ENCODE measurements around the gene IVD.

DNA sequence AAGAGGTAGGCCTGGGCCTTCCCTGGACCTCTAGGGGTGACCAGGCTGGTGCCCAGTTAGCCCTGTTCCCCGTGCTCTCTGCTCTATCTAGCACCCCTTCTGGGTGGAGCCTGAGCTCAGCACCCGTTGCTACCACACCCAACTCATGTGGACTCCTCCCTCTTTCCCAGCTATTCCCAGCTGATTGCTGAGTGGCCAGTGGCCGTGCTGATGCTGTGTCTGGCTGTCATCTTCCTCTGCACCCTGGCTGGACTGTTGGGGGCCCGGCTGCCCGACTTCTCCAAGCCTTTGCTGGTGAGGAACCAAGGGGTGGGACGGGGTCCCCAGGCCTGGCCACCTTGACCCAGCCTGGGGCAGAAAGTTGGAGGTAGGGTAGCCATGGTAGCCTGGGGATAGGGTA lies 41.3 kb upstream of the IVD start:
- TF ChIP-seq, protein P1, sequence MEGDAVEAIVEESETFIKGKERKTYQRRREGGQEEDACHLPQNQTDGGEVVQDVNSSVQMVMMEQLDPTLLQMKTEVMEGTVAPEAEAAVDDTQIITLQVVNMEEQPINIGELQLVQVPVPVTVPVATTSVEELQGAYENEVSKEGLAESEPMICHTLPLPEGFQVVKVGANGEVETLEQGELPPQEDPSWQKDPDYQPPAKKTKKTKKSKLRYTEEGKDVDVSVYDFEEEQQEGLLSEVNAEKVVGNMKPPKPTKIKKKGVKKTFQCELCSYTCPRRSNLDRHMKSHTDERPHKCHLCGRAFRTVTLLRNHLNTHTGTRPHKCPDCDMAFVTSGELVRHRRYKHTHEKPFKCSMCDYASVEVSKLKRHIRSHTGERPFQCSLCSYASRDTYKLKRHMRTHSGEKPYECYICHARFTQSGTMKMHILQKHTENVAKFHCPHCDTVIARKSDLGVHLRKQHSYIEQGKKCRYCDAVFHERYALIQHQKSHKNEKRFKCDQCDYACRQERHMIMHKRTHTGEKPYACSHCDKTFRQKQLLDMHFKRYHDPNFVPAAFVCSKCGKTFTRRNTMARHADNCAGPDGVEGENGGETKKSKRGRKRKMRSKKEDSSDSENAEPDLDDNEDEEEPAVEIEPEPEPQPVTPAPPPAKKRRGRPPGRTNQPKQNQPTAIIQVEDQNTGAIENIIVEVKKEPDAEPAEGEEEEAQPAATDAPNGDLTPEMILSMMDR (IDR thresholded peaks at IDR 0.05; ENCODE audit: poor library complexity, severe bottlenecking): no peak
- TF ChIP-seq SMC3 (conservative IDR thresholded peaks at IDR 0.05; ENCODE audit: poor library complexity): no peak
- no peak for TF ChIP-seq EZH2 (IDR thresholded peaks at IDR 0.05; ENCODE audit: borderline replicate concordance, insufficient read depth, low read length, poor library complexity, severe bottlenecking)
- no peak for TF ChIP-seq POLR2AphosphoS5 (IDR thresholded peaks at IDR 0.05)
- TF ChIP-seq EP300 (conservative IDR thresholded peaks at IDR 0.05; ENCODE audit: poor library complexity, severe bottlenecking): no peak
- TF ChIP-seq MXI1 (conservative IDR thresholded peaks at IDR 0.05; ENCODE audit: poor library complexity, severe bottlenecking): no peak
- TF ChIP-seq RAD21 (conservative IDR thresholded peaks at IDR 0.05): no peak
- TF ChIP-seq, protein P2, sequence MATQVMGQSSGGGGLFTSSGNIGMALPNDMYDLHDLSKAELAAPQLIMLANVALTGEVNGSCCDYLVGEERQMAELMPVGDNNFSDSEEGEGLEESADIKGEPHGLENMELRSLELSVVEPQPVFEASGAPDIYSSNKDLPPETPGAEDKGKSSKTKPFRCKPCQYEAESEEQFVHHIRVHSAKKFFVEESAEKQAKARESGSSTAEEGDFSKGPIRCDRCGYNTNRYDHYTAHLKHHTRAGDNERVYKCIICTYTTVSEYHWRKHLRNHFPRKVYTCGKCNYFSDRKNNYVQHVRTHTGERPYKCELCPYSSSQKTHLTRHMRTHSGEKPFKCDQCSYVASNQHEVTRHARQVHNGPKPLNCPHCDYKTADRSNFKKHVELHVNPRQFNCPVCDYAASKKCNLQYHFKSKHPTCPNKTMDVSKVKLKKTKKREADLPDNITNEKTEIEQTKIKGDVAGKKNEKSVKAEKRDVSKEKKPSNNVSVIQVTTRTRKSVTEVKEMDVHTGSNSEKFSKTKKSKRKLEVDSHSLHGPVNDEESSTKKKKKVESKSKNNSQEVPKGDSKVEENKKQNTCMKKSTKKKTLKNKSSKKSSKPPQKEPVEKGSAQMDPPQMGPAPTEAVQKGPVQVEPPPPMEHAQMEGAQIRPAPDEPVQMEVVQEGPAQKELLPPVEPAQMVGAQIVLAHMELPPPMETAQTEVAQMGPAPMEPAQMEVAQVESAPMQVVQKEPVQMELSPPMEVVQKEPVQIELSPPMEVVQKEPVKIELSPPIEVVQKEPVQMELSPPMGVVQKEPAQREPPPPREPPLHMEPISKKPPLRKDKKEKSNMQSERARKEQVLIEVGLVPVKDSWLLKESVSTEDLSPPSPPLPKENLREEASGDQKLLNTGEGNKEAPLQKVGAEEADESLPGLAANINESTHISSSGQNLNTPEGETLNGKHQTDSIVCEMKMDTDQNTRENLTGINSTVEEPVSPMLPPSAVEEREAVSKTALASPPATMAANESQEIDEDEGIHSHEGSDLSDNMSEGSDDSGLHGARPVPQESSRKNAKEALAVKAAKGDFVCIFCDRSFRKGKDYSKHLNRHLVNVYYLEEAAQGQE (IDR thresholded peaks at IDR 0.05; ENCODE audit: borderline replicate concordance): no peak

Data from neural cell (in vitro differentiated cells).